ENCODE data around the gene KLHL28. TPM values are rescaled to one million over a fixed set of nuclear protein-coding genes. Genes with fewer than 3 reads are reported as not detected.

KLHL28 gene
- total and polyA plus RNA-seq, 10 of the 15 experiments (the other 5 are each of a cell fraction or from before 2014, with no cell fraction given) = 2.7 to 9.8 (median 6.2) TPM

DNA sequence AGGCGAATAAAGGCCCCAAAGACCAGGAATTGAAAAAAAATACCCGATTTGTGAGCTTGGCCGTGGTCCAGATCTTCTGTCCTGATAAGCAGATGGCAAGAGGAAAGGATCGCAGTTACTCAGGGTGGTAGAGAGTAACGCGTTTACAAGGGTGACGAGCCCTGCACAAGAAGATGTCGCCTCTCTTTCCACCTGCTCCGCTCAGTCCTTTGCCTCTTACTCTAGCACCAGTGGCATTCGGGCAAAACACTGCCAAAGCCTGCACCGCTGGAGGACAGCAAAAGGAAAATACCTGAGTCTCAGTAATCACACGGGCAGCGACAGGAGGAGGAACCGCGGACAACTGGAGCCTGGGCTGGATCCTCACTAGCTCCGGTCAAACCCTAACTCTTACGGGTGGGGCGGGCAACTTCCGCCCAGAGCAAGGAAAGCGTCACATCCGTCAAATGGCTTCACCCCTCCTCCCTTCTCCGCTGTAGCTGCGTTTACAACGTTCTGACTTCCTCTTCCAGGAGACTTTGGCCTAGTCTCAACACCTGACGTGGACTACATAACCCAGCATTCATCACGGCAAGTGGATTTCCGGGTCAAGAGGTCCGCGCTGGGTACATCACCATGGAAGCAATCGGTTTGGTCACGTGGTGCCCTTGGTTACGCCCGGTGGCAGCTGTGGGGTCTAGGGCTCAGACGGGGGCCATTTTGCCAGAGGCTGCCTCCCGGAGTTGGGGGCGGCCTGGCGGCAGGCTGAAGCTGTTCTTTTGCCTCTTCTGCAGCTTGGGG is at the start of gene KLHL28, which contains the start of gene TOGARAM1 (continued):
- no peak; the same call in 1 of the 2 replicates for TF ChIP-seq SREBF2 (IDR thresholded peaks at IDR 0.05; ENCODE audit: low read length)
- peak; percentile 95 for TF ChIP-seq MXI1 (IDR thresholded peaks at IDR 0.05; ENCODE audit: low read depth, low read length)
- no peak for TF ChIP-seq FOXK2 (IDR thresholded peaks at IDR 0.05)
- TF ChIP-seq IKZF2 (IDR thresholded peaks at IDR 0.05) = no peak
- no peak for TF ChIP-seq CBX3 (IDR thresholded peaks at IDR 0.05; ENCODE audit: borderline replicate concordance, low read depth)
- TF ChIP-seq, protein P1, sequence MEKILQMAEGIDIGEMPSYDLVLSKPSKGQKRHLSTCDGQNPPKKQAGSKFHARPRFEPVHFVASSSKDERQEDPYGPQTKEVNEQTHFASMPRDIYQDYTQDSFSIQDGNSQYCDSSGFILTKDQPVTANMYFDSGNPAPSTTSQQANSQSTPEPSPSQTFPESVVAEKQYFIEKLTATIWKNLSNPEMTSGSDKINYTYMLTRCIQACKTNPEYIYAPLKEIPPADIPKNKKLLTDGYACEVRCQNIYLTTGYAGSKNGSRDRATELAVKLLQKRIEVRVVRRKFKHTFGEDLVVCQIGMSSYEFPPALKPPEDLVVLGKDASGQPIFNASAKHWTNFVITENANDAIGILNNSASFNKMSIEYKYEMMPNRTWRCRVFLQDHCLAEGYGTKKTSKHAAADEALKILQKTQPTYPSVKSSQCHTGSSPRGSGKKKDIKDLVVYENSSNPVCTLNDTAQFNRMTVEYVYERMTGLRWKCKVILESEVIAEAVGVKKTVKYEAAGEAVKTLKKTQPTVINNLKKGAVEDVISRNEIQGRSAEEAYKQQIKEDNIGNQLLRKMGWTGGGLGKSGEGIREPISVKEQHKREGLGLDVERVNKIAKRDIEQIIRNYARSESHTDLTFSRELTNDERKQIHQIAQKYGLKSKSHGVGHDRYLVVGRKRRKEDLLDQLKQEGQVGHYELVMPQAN (conservative IDR thresholded peaks at IDR 0.05) = peak; percentile 90
- TF ChIP-seq EGR1 (IDR thresholded peaks at IDR 0.05; ENCODE audit: borderline replicate concordance in 1 of 2, low read depth in 2 of 2, low read length in 2 of 2) = no peak
- peak; percentile 99 for TF ChIP-seq RAD51 (IDR thresholded peaks at IDR 0.05)
- TF ChIP-seq E2F8 (IDR thresholded peaks at IDR 0.05; ENCODE audit: low read depth, partially characterized antibody) = peak; percentile 73
- TF ChIP-seq CEBPB (IDR thresholded peaks at IDR 0.05; ENCODE audit: borderline replicate concordance in 1 of 2, low read depth in 2 of 2, low read length in 2 of 2) = no peak
- TF ChIP-seq NFYB (IDR thresholded peaks at IDR 0.05; ENCODE audit: insufficient read depth, low read depth, low read length) = no peak
- no peak for TF ChIP-seq RBBP5 (conservative IDR thresholded peaks at IDR 0.05)
- TF ChIP-seq ATF2 (IDR thresholded peaks at IDR 0.05; ENCODE audit: low read length) = no peak
- TF ChIP-seq TCF12 (IDR thresholded peaks at IDR 0.05; ENCODE audit: low read depth, low read length) = peak; percentile 29; the same call in 1 of the 2 replicates
- TF ChIP-seq IRF5 (IDR thresholded peaks at IDR 0.05; ENCODE audit: borderline replicate concordance) = no peak
- TF ChIP-seq, protein P2, sequence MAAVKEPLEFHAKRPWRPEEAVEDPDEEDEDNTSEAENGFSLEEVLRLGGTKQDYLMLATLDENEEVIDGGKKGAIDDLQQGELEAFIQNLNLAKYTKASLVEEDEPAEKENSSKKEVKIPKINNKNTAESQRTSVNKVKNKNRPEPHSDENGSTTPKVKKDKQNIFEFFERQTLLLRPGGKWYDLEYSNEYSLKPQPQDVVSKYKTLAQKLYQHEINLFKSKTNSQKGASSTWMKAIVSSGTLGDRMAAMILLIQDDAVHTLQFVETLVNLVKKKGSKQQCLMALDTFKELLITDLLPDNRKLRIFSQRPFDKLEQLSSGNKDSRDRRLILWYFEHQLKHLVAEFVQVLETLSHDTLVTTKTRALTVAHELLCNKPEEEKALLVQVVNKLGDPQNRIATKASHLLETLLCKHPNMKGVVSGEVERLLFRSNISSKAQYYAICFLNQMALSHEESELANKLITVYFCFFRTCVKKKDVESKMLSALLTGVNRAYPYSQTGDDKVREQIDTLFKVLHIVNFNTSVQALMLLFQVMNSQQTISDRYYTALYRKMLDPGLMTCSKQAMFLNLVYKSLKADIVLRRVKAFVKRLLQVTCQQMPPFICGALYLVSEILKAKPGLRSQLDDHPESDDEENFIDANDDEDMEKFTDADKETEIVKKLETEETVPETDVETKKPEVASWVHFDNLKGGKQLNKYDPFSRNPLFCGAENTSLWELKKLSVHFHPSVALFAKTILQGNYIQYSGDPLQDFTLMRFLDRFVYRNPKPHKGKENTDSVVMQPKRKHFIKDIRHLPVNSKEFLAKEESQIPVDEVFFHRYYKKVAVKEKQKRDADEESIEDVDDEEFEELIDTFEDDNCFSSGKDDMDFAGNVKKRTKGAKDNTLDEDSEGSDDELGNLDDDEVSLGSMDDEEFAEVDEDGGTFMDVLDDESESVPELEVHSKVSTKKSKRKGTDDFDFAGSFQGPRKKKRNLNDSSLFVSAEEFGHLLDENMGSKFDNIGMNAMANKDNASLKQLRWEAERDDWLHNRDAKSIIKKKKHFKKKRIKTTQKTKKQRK (IDR thresholded peaks at IDR 0.05; ENCODE audit: low read depth, low read length) = no peak

All from GM12878 (cell line).